GM12801 (cell line): Measurements from ENCODE around the gene OOSP4A.

ENCODE experiments used
- CTCF ChIP-seq: IDR thresholded peaks from one replicate; pipeline ENCODE4 v1.5.1; 2011; ENCODE audit warnings: control low read depth; ENCODE audit not compliant: insufficient read length; ENCODE audit errors: extremely low read depth

Gene OOSP4A

GRCh38 chr11:60005360-60005759 is 41.5 kb downstream of the OOSP4A start:
- TF ChIP-seq CTCF, result no peak

- no peak for TF ChIP-seq CTCF
Measured at GRCh38 chr11:60016881-60017280, 53.0 kb downstream of the OOSP4A start, which contains the start of gene OOSP4B. Gene OOSP4B, plus strand, starts transcription at chr11:60017181.

GRCh38 chr11:60018058-60018457 is 54.2 kb downstream of the OOSP4A start:
- TF ChIP-seq CTCF, result no peak
